Smooth muscle cell (in vitro differentiated cells): ENCODE measurements around the gene KLHDC10. TPM values are rescaled to one million over a fixed set of nuclear protein-coding genes. Genes with fewer than 3 reads are reported as not detected.
"Not testable (repeated sequence)": the region's sequence is repeated elsewhere in the genome, so short reads cannot be mapped to it uniquely, and the experiment has no call there.

Experiments
- DNase-seq: peaks from one replicate; lab custom pipeline; 2025; ENCODE audit not compliant: unreplicated experiment; lab: John Stamatoyannopoulos, UW
- H2AFZ ChIP-seq: fragments of 200-600 bp; sonication (generic); 2 replicates; pipeline ENCODE4 v1.6.0; 2016; ENCODE audit warnings: antibody characterized with exemption, low read depth, mild to moderate bottlenecking
- H3F3A ChIP-seq: fragments of 200-600 bp; sonication (generic); 2 replicates; pipeline ENCODE4 v1.6.0; 2017; ENCODE audit warnings: antibody characterized with exemption, low read depth
- H3K27ac ChIP-seq: fragments of 200-600 bp; sonication (generic); 2 replicates; pipeline ENCODE4 v1.5.1; 2016; ENCODE audit warnings: low read depth, mild to moderate bottlenecking
- H3K27me3 ChIP-seq: fragments of 200-600 bp; sonication (generic); 2 replicates; pipeline ENCODE4 v1.6.1; 2016; ENCODE audit warnings: low read depth, mild to moderate bottlenecking
- H3K36me3 ChIP-seq: fragments of 200-600 bp; sonication (generic); 2 replicates; pipeline ENCODE4 v1.5.1; 2016; ENCODE audit warnings: low read depth
- H3K4me1 ChIP-seq: fragments of 200-600 bp; sonication (generic); 2 replicates; pipeline ENCODE4 v1.5.1; 2016; ENCODE audit warnings: low read depth
- H3K4me2 ChIP-seq: fragments of 200-600 bp; sonication (generic); 2 replicates; pipeline ENCODE4 v1.6.0; 2016; ENCODE audit warnings: mild to moderate bottlenecking
- H3K4me3 ChIP-seq: fragments of 200-600 bp; sonication (generic); 2 replicates; pipeline ENCODE4 v1.5.1; 2016; ENCODE audit warnings: mild to moderate bottlenecking
- H3K79me2 ChIP-seq: fragments of 200-600 bp; sonication (generic); 2 replicates; pipeline ENCODE4 v1.6.0; 2016; ENCODE audit warnings: low read depth, mild to moderate bottlenecking
- H3K9ac ChIP-seq: fragments of 200-600 bp; sonication (generic); 2 replicates; pipeline ENCODE4 v1.6.0; 2016; ENCODE audit warnings: low read depth
- H3K9me3 ChIP-seq: fragments of 200-600 bp; sonication (generic); replicated peaks from 2 replicates; pipeline ENCODE4 v1.5.1; 2016; ENCODE audit warnings: low read depth
- H4K20me1 ChIP-seq: fragments of 200-600 bp; sonication (generic); 2 replicates; pipeline ENCODE4 v1.6.0; 2016; ENCODE audit warnings: low read depth
- WGBS: methylation state at CpG from one replicate; pipeline ENCODE4 v1.1.7; 2016; ENCODE audit warnings: low lambda C conversion rate; 5-methylcytosine and 5-hydroxymethylcytosine counted together
- polyA plus RNA-seq: library from polyadenylated mRNA; unstranded; fragments of >200 nt; fragmentation: Nextera tagmentation; extraction: Ambion mirVana; gene quantifications from 2 replicates; pipeline ENCODE4 v1.2.1, GENCODE V29; 2016
- total RNA-seq: library from RNA; depleted of rRNA; stranded (reverse); fragments of >200 nt; gene quantifications from 2 replicates; pipeline ENCODE4 v1.2.3, GENCODE V29; 2014
- TF ChIP-seq, protein P1 (sequence below): fragments of 200-600 bp; sonication (generic); IDR thresholded peaks from 2 replicates; pipeline ENCODE4 v1.5.1; 2017; ENCODE audit warnings: borderline replicate concordance, mild to moderate bottlenecking, antibody characterized with exemption; ENCODE audit not compliant: insufficient read depth, poor library complexity, severe bottlenecking

Gene KLHDC10
- total and polyA plus RNA-seq, 2 experiments from 2014 or later, result 8.3 to 24.9 TPM

DNA sequence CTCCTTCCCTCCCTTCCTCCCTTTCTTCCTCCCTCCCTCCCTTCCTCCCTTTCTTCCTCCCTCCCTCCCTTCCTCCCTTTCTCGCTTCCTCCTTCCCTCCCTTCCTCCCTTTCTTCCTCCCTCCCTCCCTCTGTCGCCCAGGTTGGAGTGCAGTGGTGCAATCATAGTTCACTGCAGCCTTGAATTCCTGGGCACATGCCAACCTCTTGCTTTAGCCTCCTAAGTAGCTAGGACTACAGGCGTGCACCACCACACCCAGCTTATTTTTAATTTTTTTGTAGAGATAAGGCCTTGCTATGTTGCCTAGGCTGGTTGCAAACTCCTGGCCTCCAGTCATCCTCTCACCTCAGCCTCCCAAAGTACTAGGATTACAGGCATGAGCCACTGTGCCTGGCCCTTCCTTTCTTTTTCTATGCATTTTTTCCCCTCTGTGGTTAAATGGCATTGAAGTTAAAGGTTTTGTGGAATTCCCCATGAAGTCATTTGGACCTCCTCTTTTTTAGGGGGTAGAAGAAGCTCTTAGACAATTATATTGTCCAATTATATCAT, 9.6 kb downstream of the KLHDC10 start:
- H3K4me3 ChIP-seq, result no peak overlapping the region
- no peak overlapping the region for H3K4me2 ChIP-seq
- H4K20me1 ChIP-seq, result peaks cover 93% of the 10 kb centered on the region
- H3F3A ChIP-seq, result no peaks in the 10 kb centered on the region
- H2AFZ ChIP-seq, result no peak overlapping the region
- H3K27me3 ChIP-seq, result no peaks in the 10 kb centered on the region
- 89% methylated on average over 1 of the region's 3 CpGs for WGBS
- no peaks in the 10 kb centered on the region for H3K9me3 ChIP-seq
- peaks cover 99% of the 10 kb centered on the region for H3K79me2 ChIP-seq
- no peaks in the 10 kb centered on the region for H3K4me1 ChIP-seq
- no peaks in the 10 kb centered on the region for H3K36me3 ChIP-seq
- H3K27ac ChIP-seq, result no peak overlapping the region
- TF ChIP-seq, protein P1, sequence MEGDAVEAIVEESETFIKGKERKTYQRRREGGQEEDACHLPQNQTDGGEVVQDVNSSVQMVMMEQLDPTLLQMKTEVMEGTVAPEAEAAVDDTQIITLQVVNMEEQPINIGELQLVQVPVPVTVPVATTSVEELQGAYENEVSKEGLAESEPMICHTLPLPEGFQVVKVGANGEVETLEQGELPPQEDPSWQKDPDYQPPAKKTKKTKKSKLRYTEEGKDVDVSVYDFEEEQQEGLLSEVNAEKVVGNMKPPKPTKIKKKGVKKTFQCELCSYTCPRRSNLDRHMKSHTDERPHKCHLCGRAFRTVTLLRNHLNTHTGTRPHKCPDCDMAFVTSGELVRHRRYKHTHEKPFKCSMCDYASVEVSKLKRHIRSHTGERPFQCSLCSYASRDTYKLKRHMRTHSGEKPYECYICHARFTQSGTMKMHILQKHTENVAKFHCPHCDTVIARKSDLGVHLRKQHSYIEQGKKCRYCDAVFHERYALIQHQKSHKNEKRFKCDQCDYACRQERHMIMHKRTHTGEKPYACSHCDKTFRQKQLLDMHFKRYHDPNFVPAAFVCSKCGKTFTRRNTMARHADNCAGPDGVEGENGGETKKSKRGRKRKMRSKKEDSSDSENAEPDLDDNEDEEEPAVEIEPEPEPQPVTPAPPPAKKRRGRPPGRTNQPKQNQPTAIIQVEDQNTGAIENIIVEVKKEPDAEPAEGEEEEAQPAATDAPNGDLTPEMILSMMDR, result no peak
- no peak overlapping the region for H3K9ac ChIP-seq
- DNase-seq, result no peak

DNA sequence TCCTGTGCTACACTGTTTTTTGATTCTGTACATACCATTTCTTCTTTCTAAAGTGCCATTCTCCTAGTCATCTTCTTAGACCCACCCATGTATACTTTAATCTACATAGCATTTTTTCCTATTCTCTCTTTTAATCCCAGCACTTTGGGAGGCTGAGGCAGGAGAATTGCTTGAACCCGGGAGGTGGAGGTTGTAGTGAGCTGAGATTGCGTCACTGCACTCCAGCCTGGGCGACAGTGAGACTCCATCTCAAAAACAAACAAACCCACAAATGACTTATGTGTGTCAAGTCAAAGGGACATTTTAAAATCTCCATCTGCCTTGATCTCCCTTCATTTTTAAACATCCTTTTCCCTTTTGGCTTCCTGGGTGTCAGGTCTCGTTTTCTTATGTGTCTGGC, 13.2 kb downstream of the KLHDC10 start:
- H3K4me1 ChIP-seq, H3K4me3 ChIP-seq, H3K36me3 ChIP-seq, H3K9ac ChIP-seq, H3F3A ChIP-seq, H3K9me3 ChIP-seq, H3K27ac ChIP-seq, H3K4me2 ChIP-seq, H2AFZ ChIP-seq, H3K27me3 ChIP-seq, DNase-seq: not testable (repeated sequence)
- peaks cover 100% of the 10 kb centered on the region for H3K79me2 ChIP-seq
- WGBS, result 95% methylated on average over 4 of the region's 4 CpGs
- peaks cover 91% of the 10 kb centered on the region for H4K20me1 ChIP-seq

DNA sequence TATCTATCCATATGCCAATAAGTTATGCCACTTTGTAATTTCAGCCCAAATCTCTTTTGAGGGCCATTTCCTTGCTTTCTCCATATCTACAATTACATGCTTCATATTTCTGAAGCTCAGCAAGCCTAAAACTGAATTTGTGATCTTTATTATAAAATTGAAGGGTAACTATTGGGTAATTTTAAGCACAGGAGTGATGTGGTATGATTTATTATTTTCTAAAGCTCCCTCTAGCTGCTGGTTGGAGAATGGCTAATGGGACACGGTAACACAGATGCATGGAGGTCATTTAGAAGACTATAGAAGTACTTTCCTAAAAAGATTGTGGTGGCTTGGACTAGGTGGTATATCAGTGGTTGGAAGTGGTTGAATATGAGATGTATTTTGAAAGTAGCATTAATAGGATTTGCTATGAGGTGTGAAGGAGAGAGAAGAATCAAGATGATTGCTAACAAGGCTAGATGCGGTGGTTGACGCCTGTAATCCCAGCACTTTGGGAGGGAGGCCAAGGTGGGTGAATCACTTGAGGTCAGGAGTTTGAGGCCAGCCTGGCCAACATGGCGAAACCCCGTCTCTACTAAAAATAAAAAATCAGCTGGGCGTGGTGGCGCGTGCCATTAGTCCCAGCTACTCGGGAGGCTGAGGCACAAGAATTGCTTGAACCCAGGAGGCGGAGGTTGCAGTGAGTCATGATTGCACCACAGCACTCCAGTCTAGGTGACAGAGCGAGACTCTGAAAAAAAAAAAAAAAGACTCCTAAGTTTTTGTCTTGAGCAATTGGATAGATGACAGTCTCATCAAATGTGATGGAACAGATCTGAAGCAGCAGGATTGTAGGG, 13.9 kb downstream of the KLHDC10 start:
- 95% methylated on average over 11 of the region's 11 CpGs for WGBS
- Histone ChIP-seq H3K9ac (no peak overlapping the region), H3K4me3 (no peak overlapping the region), H4K20me1 (peaks cover 93% of the 10 kb centered on the region), H3F3A (no peaks in the 10 kb centered on the region), H3K27me3 (no peaks in the 10 kb centered on the region), H3K79me2 (peaks cover 100% of the 10 kb centered on the region), H3K4me1 (no peaks in the 10 kb centered on the region), H3K9me3 (no peaks in the 10 kb centered on the region), H3K36me3 (no peaks in the 10 kb centered on the region), H3K27ac (no peak overlapping the region), H2AFZ (no peak overlapping the region), H3K4me2 (no peak overlapping the region)
- TF ChIP-seq, protein P1, result peak; percentile 28
- DNase-seq, result no peak

DNA sequence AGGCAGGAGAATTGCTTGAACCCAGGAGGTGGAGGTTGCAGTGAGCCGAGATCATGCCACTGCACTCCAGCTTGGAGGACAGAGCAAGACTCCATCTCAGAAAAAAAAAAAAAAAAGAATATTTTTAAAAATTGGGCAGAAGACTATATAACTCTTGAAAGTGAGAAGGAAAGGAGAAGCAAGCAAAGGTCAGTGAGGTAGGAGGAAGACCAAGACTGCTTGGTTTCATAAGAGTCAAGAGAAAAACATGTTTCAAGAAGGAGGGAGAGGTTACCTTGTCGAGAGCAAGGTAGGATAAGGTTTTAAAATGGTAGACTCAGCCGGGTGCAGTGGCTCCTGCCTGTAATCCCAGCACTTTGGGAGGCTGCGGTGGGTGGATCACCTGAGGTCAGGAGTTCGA, 14.9 kb downstream of the KLHDC10 start:
- Histone ChIP-seq H3K79me2 (peaks cover 100% of the 10 kb centered on the region), H4K20me1 (peaks cover 95% of the 10 kb centered on the region)
- not testable (repeated sequence) for H2AFZ ChIP-seq, H3F3A ChIP-seq, H3K4me1 ChIP-seq, H3K4me2 ChIP-seq, H3K9ac ChIP-seq, DNase-seq, H3K36me3 ChIP-seq, H3K27me3 ChIP-seq, H3K4me3 ChIP-seq, H3K27ac ChIP-seq, H3K9me3 ChIP-seq
- WGBS, result over 99% methylated on average over 4 of the region's 5 CpGs
